ENCODE measurements around the gene SEZ6.

The SEZ6 gene

GRCh38 chr17:28982131-28982793 is 23.6 kb downstream of the SEZ6 start:
- no peak overlapping the region for H3K9ac ChIP-seq (ENCODE audit: low read depth in 1 of 2, low read length in 2 of 2)
- H3K4me1 ChIP-seq (ENCODE audit: control insufficient read depth in 2 of 2, insufficient read depth in 2 of 2, low read length in 2 of 2), result peaks cover 3 to 7% of the 10 kb centered on the region in 2 donors
- H3K27me3 ChIP-seq (ENCODE audit: control insufficient read depth in 2 of 2, insufficient read depth in 2 of 2, low read length in 2 of 2), result peaks cover 4 to 7% of the 10 kb centered on the region in 2 donors
- no peak overlapping the region for H3K4me3 ChIP-seq (ENCODE audit: low read length in 2 of 2)
- H3K27ac ChIP-seq (ENCODE audit: low read depth in 2 of 2, low read length in 2 of 2), result peak overlapping the region; percentile 62 to 72
- H3K36me3 ChIP-seq (ENCODE audit: control insufficient read depth in 2 of 2, insufficient read depth in 2 of 2, low read length in 2 of 2), result no peaks in the 10 kb centered on the region
- H3K9me3 ChIP-seq (ENCODE audit: control insufficient read depth in 2 of 2, low read length in 2 of 2), result no peaks in the 10 kb centered on the region

GRCh38 chr17:28978356-28978964 is 27.4 kb downstream of the SEZ6 start:
- no peak overlapping the region for H3K4me3 ChIP-seq (ENCODE audit: low read length in 2 of 2)
- peaks cover 3 to 7% of the 10 kb centered on the region in 2 donors for H3K4me1 ChIP-seq (ENCODE audit: control insufficient read depth in 2 of 2, insufficient read depth in 2 of 2, low read length in 2 of 2)
- H3K27me3 ChIP-seq (ENCODE audit: control insufficient read depth in 2 of 2, insufficient read depth in 2 of 2, low read length in 2 of 2), result peaks cover 0 to 3% of the 10 kb centered on the region in 2 donors
- no peak overlapping the region for H3K9ac ChIP-seq (ENCODE audit: low read depth in 1 of 2, low read length in 2 of 2)
- no peak overlapping the region for H3K27ac ChIP-seq (ENCODE audit: low read depth in 2 of 2, low read length in 2 of 2)
- no peaks in the 10 kb centered on the region for H3K9me3 ChIP-seq (ENCODE audit: control insufficient read depth in 2 of 2, low read length in 2 of 2)
- no peaks in the 10 kb centered on the region for H3K36me3 ChIP-seq (ENCODE audit: control insufficient read depth in 2 of 2, insufficient read depth in 2 of 2, low read length in 2 of 2)

- peaks cover 2 to 7% of the 10 kb centered on the region in 2 donors for H3K4me1 ChIP-seq (ENCODE audit: control insufficient read depth in 2 of 2, insufficient read depth in 2 of 2, low read length in 2 of 2)
- no peak overlapping the region for H3K4me3 ChIP-seq (ENCODE audit: low read length in 2 of 2)
- peaks cover 0 to 3% of the 10 kb centered on the region in 2 donors for H3K27me3 ChIP-seq (ENCODE audit: control insufficient read depth in 2 of 2, insufficient read depth in 2 of 2, low read length in 2 of 2)
- no peak overlapping the region for H3K9ac ChIP-seq (ENCODE audit: low read depth in 1 of 2, low read length in 2 of 2)
- H3K9me3 ChIP-seq (ENCODE audit: control insufficient read depth in 2 of 2, low read length in 2 of 2), result no peaks in the 10 kb centered on the region
- no peaks in the 10 kb centered on the region for H3K36me3 ChIP-seq (ENCODE audit: control insufficient read depth in 2 of 2, insufficient read depth in 2 of 2, low read length in 2 of 2)
- H3K27ac ChIP-seq (ENCODE audit: low read depth in 2 of 2, low read length in 2 of 2), result no peak overlapping the region
Measured at GRCh38 chr17:28977659-28978355, 28.0 kb downstream of the SEZ6 start.

GRCh38 chr17:28975646-28976045 is 30.2 kb downstream of the SEZ6 start:
- H3K4me1 ChIP-seq (ENCODE audit: control insufficient read depth in 2 of 2, insufficient read depth in 2 of 2, low read length in 2 of 2), result no peaks in the 10 kb centered on the region
- no peak overlapping the region for H3K9ac ChIP-seq (ENCODE audit: low read depth in 1 of 2, low read length in 2 of 2)
- no peaks in the 10 kb centered on the region for H3K36me3 ChIP-seq (ENCODE audit: control insufficient read depth in 2 of 2, insufficient read depth in 2 of 2, low read length in 2 of 2)
- H3K4me3 ChIP-seq (ENCODE audit: low read length in 2 of 2), result no peak overlapping the region
- H3K9me3 ChIP-seq (ENCODE audit: control insufficient read depth in 2 of 2, low read length in 2 of 2), result no peaks in the 10 kb centered on the region
- H3K27ac ChIP-seq (ENCODE audit: low read depth in 2 of 2, low read length in 2 of 2), result no peak overlapping the region
- peaks cover 0 to 3% of the 10 kb centered on the region in 2 donors for H3K27me3 ChIP-seq (ENCODE audit: control insufficient read depth in 2 of 2, insufficient read depth in 2 of 2, low read length in 2 of 2)

DNA sequence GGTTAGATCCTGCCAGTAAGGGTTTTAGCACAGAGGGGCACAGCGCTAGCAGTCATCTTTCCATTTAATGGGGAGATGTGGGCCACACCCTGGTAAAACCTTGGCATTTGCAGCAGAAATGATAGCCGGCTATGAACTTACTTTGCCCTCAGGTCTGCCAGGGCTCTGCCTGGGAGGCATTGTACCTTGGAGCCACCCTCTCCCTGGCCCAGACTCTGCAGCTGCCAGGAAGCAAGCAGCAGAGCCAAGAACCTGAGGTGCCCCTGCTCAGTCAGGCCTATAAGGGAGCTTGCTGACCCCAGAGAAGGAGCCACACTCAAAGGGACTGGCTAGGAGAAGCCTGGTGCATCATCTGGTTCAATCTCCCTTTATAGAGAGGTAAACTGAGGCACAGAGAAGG is 30.8 kb downstream of the SEZ6 start:
- H3K9ac ChIP-seq (ENCODE audit: low read depth in 1 of 2, low read length in 2 of 2), result no peak overlapping the region

DNA sequence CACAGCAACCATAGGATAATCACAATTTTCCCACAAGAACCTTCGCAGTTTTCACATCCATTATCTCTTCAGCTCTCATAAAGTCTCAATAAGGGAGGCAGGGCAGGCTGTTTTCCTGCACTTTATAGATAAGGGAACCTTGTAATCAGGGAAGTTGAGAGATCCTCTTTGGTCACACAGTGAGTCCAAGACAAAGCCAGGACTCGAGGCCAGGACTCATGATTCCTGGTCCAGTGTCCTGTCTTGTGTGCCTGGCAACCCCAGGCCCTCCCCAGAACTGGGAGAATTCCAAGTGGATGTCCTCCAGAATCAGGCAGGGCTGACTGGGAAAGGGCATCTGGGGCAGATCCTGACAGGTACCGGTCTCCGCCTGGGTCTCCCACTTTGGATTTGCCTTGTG is 31.4 kb downstream of the SEZ6 start:
- no peak overlapping the region for H3K4me3 ChIP-seq (ENCODE audit: low read length in 2 of 2)
- no peaks in the 10 kb centered on the region for H3K36me3 ChIP-seq (ENCODE audit: control insufficient read depth in 2 of 2, insufficient read depth in 2 of 2, low read length in 2 of 2)
- H3K27ac ChIP-seq (ENCODE audit: low read depth in 2 of 2, low read length in 2 of 2), result no peak overlapping the region
- H3K4me1 ChIP-seq (ENCODE audit: control insufficient read depth in 2 of 2, insufficient read depth in 2 of 2, low read length in 2 of 2), result no peaks in the 10 kb centered on the region
- H3K9ac ChIP-seq (ENCODE audit: low read depth in 1 of 2, low read length in 2 of 2), result no peak overlapping the region
- H3K9me3 ChIP-seq (ENCODE audit: control insufficient read depth in 2 of 2, low read length in 2 of 2), result no peaks in the 10 kb centered on the region
- H3K27me3 ChIP-seq (ENCODE audit: control insufficient read depth in 2 of 2, insufficient read depth in 2 of 2, low read length in 2 of 2), result peaks cover 0 to 3% of the 10 kb centered on the region in 2 donors

More for the DNA sequence above, 30.8 kb downstream of the SEZ6 start:
- H3K4me3 ChIP-seq (ENCODE audit: low read length in 2 of 2), result no peak overlapping the region
- H3K9me3 ChIP-seq (ENCODE audit: control insufficient read depth in 2 of 2, low read length in 2 of 2), result no peaks in the 10 kb centered on the region
- no peaks in the 10 kb centered on the region for H3K4me1 ChIP-seq (ENCODE audit: control insufficient read depth in 2 of 2, insufficient read depth in 2 of 2, low read length in 2 of 2)
- no peaks in the 10 kb centered on the region for H3K36me3 ChIP-seq (ENCODE audit: control insufficient read depth in 2 of 2, insufficient read depth in 2 of 2, low read length in 2 of 2)
- H3K27me3 ChIP-seq (ENCODE audit: control insufficient read depth in 2 of 2, insufficient read depth in 2 of 2, low read length in 2 of 2), result peaks cover 0 to 3% of the 10 kb centered on the region in 2 donors
- no peak overlapping the region for H3K27ac ChIP-seq (ENCODE audit: low read depth in 2 of 2, low read length in 2 of 2)

GRCh38 chr17:28973425-28973824 is 32.4 kb downstream of the SEZ6 start:
- H3K27me3 ChIP-seq (ENCODE audit: control insufficient read depth in 2 of 2, insufficient read depth in 2 of 2, low read length in 2 of 2), result peaks cover 0 to 6% of the 10 kb centered on the region in 2 donors
- H3K9me3 ChIP-seq (ENCODE audit: control insufficient read depth in 2 of 2, low read length in 2 of 2), result no peaks in the 10 kb centered on the region
- no peaks in the 10 kb centered on the region for H3K4me1 ChIP-seq (ENCODE audit: control insufficient read depth in 2 of 2, insufficient read depth in 2 of 2, low read length in 2 of 2)
- H3K4me3 ChIP-seq (ENCODE audit: low read length in 2 of 2), result no peak overlapping the region
- H3K36me3 ChIP-seq (ENCODE audit: control insufficient read depth in 2 of 2, insufficient read depth in 2 of 2, low read length in 2 of 2), result no peaks in the 10 kb centered on the region
- H3K27ac ChIP-seq (ENCODE audit: low read depth in 2 of 2, low read length in 2 of 2), result no peak overlapping the region
- no peak overlapping the region for H3K9ac ChIP-seq (ENCODE audit: low read depth in 1 of 2, low read length in 2 of 2)

DNA sequence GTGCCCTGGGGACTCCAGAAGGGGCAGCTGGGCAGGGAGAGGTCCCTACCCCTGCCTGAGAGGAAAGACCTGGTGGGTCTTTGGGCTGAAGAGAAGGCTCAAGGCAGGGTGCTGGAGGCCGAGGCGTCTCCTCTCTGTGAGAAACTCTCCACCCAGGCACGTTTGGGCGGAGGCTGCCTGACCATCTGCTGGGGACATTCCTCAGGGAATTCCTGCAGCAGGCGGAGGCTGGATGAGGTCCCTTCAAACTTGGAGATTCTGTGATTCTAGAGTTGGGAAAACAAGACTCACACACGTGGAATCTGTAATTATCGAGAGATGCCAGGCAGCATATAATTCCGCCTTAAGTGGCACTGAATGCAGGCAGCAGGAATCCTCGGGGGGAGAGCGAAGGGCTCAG is 33.4 kb downstream of the SEZ6 start:
- Histone ChIP-seq H3K9ac (ENCODE audit: low read depth in 1 of 2, low read length in 2 of 2) (no peak overlapping the region), H3K27me3 (ENCODE audit: control insufficient read depth in 2 of 2, insufficient read depth in 2 of 2, low read length in 2 of 2) (peaks cover 0 to 3% of the 10 kb centered on the region in 2 donors), H3K4me1 (ENCODE audit: control insufficient read depth in 2 of 2, insufficient read depth in 2 of 2, low read length in 2 of 2) (no peaks in the 10 kb centered on the region), H3K4me3 (ENCODE audit: low read length in 2 of 2) (no peak overlapping the region), H3K36me3 (ENCODE audit: control insufficient read depth in 2 of 2, insufficient read depth in 2 of 2, low read length in 2 of 2) (no peaks in the 10 kb centered on the region), H3K9me3 (ENCODE audit: control insufficient read depth in 2 of 2, low read length in 2 of 2) (no peaks in the 10 kb centered on the region), H3K27ac (ENCODE audit: low read depth in 2 of 2, low read length in 2 of 2) (no peak overlapping the region)

- no peak overlapping the region for H3K9ac ChIP-seq (ENCODE audit: low read depth in 1 of 2, low read length in 2 of 2)
- no peaks in the 10 kb centered on the region for H3K9me3 ChIP-seq (ENCODE audit: control insufficient read depth in 2 of 2, low read length in 2 of 2)
- H3K27ac ChIP-seq (ENCODE audit: low read depth in 2 of 2, low read length in 2 of 2), result no peak overlapping the region
- H3K4me3 ChIP-seq (ENCODE audit: low read length in 2 of 2), result no peak overlapping the region
- H3K36me3 ChIP-seq (ENCODE audit: control insufficient read depth in 2 of 2, insufficient read depth in 2 of 2, low read length in 2 of 2), result no peaks in the 10 kb centered on the region
- H3K27me3 ChIP-seq (ENCODE audit: control insufficient read depth in 2 of 2, insufficient read depth in 2 of 2, low read length in 2 of 2), result peaks cover 0 to 3% of the 10 kb centered on the region in 2 donors
- no peaks in the 10 kb centered on the region for H3K4me1 ChIP-seq (ENCODE audit: control insufficient read depth in 2 of 2, insufficient read depth in 2 of 2, low read length in 2 of 2)
Measured at GRCh38 chr17:28970879-28971278, 35.0 kb downstream of the SEZ6 start.

DNA sequence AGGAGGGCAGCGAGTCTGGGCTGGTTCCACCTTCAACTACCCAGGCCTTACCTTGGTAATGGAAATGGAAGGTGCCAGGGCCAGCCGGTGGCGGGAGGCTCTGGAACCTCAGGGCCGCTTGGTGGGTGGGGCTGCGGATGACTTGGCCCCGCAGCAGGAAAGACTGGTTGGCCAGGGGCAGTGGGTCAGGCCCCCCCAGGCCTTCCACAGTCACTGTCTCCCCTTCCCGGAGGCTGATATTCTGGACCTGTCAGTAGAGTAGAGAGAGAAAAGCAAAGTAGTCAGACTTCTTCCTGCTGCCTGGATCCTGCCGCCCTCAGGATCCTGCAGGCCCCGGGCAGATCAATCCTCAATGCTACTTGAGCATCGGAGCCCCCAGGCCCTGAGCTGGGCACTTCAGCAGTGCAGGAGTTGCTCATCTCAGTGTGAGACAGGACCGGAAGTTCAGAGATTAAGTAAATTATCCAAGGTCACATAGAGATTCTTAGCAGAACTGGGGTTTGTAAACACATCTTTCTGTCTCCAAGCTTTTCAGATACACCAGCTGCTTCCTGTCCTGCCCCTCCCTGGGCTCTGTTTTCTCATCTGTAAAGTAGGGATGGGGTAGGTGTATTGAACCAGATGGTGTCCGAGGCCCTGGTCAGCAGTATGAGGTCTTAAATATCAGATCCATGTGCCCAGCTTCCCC is 36.0 kb downstream of the SEZ6 start:
- H3K4me3 ChIP-seq (ENCODE audit: low read length in 2 of 2), result no peak overlapping the region
- H3K36me3 ChIP-seq (ENCODE audit: control insufficient read depth in 2 of 2, insufficient read depth in 2 of 2, low read length in 2 of 2), result no peaks in the 10 kb centered on the region
- H3K9ac ChIP-seq (ENCODE audit: low read depth in 1 of 2, low read length in 2 of 2), result no peak overlapping the region
- peaks cover 0 to 3% of the 10 kb centered on the region in 2 donors for H3K27me3 ChIP-seq (ENCODE audit: control insufficient read depth in 2 of 2, insufficient read depth in 2 of 2, low read length in 2 of 2)
- H3K27ac ChIP-seq (ENCODE audit: low read depth in 2 of 2, low read length in 2 of 2), result no peak overlapping the region
- H3K4me1 ChIP-seq (ENCODE audit: control insufficient read depth in 2 of 2, insufficient read depth in 2 of 2, low read length in 2 of 2), result no peaks in the 10 kb centered on the region
- no peaks in the 10 kb centered on the region for H3K9me3 ChIP-seq (ENCODE audit: control insufficient read depth in 2 of 2, low read length in 2 of 2)

All from mucosa of rectum (tissue), 2 donors.